ENCODE data around the gene FBXL2.
"Not testable (repeated sequence)": the region's sequence is repeated elsewhere in the genome, so short reads cannot be mapped to it uniquely, and the experiment has no call there.

The FBXL2 gene

GRCh38 chr3:33278163-33278562 lies 921 bp downstream of the FBXL2 start:
- no peaks in the 10 kb centered on the region for H3K36me3 Mint-ChIP-seq
- no peak overlapping the region for H3K27ac Mint-ChIP-seq
- peaks cover 30% of the 10 kb centered on the region for H3K27me3 Mint-ChIP-seq
- H3K4me1 Mint-ChIP-seq = peaks cover 10% of the 10 kb centered on the region
- H3K4me3 Mint-ChIP-seq = no peak overlapping the region
- H3K9me3 Mint-ChIP-seq = no peaks in the 10 kb centered on the region

- Mint-ChIP-seq H3K4me3 (no peak overlapping the region), H3K9me3 (peaks cover 28% of the 10 kb centered on the region), H3K4me1 (no peaks in the 10 kb centered on the region), H3K27me3 (peaks cover 29% of the 10 kb centered on the region), H3K27ac (no peak overlapping the region), H3K36me3 (peaks cover 5% of the 10 kb centered on the region)
These were observed 10.5 kb downstream of the FBXL2 start for GRCh38 chr3:33287672-33288282.

DNA sequence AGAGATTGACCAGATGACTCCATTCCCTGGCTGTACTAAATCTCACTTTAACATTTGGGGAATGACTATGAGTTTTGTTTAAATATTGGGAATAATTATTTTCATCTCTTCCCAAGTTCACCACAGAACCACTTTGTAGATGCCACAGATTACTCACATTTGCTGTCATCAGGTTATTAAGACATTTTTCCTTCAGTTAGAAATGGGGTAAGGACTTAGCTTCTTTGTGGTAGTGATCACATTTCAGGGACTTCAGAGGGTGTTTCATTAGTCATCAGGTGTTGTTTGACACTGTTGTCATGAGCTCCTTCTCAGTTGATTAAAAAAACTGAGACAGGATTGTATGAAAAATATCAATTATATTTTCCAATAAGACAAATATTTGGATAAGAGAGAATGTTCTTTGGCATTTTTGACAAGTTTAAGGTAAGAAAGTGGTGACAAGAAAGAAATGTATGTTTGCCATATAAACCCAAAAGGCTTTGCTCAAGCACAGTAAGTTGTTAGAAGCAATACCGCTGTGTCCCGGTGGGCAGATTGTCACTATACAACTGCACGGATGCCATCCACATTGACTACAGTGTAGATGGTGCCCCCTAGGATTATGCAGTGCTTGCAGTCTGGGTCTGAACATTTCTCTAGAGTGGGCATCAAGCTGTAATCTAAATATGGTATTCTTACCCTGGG lies 22.3 kb downstream of the FBXL2 start:
- no peak overlapping the region for H3K27ac Mint-ChIP-seq
- no peaks in the 10 kb centered on the region for H3K9me3 Mint-ChIP-seq
- no peaks in the 10 kb centered on the region for H3K4me1 Mint-ChIP-seq
- H3K36me3 Mint-ChIP-seq = no peaks in the 10 kb centered on the region
- H3K27me3 Mint-ChIP-seq = no peaks in the 10 kb centered on the region
- H3K4me3 Mint-ChIP-seq = no peak overlapping the region

DNA sequence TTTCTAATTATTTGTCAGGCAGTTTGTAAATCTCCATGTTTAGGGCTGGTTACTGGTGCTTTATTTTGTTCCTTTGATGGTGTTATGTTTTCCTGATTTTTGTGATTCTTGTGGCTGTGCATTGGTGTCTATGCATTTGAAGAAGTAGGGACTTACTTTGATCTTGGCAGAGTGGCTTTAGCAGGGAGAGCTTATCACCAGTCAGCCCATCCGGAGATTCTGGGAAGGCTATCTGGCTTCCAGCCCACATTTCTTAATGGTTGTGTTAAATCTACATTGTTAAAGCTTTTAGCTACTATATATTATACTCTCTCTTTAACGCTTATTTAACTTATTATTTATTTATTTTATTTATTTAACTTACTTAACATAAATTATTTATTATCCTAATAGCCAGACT lies 35.1 kb downstream of the FBXL2 start:
- Mint-ChIP-seq H3K36me3 (peaks cover 4% of the 10 kb centered on the region), H3K9me3 (peaks cover 15% of the 10 kb centered on the region), H3K27me3 (peaks cover 7% of the 10 kb centered on the region), H3K4me1 (no peaks in the 10 kb centered on the region), H3K4me3 (no peak overlapping the region), H3K27ac (no peak overlapping the region)

- Mint-ChIP-seq H3K4me1 (peaks cover 4% of the 10 kb centered on the region), H3K4me3 (no peak overlapping the region), H3K27ac (no peak overlapping the region), H3K27me3 (peaks cover 9% of the 10 kb centered on the region), H3K9me3 (peaks cover 13% of the 10 kb centered on the region), H3K36me3 (peaks cover 4% of the 10 kb centered on the region)
These were observed 36.1 kb downstream of the FBXL2 start for GRCh38 chr3:33313331-33313730.

DNA sequence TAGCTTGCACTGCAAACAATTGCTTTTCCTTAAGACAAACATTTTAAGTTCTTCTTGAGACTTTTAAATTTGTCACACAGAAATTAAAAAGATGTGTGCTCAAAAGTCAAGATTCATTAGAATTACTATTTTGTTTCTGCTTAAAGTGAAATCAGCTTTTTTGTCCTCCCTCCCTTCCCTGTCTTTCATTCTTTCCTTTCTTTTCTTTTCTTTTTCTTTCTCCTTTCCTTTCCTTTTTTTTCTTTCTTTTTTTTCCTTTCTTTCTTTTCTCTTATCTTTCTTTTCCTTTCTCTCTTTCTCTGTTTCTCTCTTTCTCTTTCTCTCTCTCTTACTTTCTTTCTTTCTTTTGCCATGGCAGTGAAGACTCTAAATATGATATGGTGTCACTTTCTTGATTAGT lies 37.8 kb downstream of the FBXL2 start:
- H3K36me3 Mint-ChIP-seq = peaks cover 4% of the 10 kb centered on the region
- no peaks in the 10 kb centered on the region for H3K9me3 Mint-ChIP-seq
- H3K4me3 Mint-ChIP-seq = no peak overlapping the region
- H3K4me1 Mint-ChIP-seq = peaks cover 5% of the 10 kb centered on the region
- peaks cover 13% of the 10 kb centered on the region for H3K27me3 Mint-ChIP-seq
- H3K27ac Mint-ChIP-seq = no peak overlapping the region

- H3K4me1 Mint-ChIP-seq = peaks cover 5% of the 10 kb centered on the region
- no peaks in the 10 kb centered on the region for H3K9me3 Mint-ChIP-seq
- peaks cover 13% of the 10 kb centered on the region for H3K27me3 Mint-ChIP-seq
- H3K36me3 Mint-ChIP-seq = peaks cover 4% of the 10 kb centered on the region
- H3K4me3 Mint-ChIP-seq = no peak overlapping the region
- H3K27ac Mint-ChIP-seq = peak overlapping the region; percentile 15
These were observed 38.6 kb downstream of the FBXL2 start for GRCh38 chr3:33315826-33316225.

- Mint-ChIP-seq H3K36me3 (no peaks in the 10 kb centered on the region), H3K4me1 (peaks cover 5% of the 10 kb centered on the region), H3K4me3 (no peak overlapping the region), H3K27me3 (peaks cover 17% of the 10 kb centered on the region), H3K27ac (no peak overlapping the region), H3K9me3 (no peaks in the 10 kb centered on the region)
These were observed 40.9 kb downstream of the FBXL2 start for GRCh38 chr3:33317963-33318709.

GRCh38 chr3:33318710-33319380 lies 41.6 kb downstream of the FBXL2 start:
- Mint-ChIP-seq H3K4me1 (peaks cover 5% of the 10 kb centered on the region), H3K4me3 (no peak overlapping the region), H3K9me3 (no peaks in the 10 kb centered on the region), H3K27me3 (peaks cover 17% of the 10 kb centered on the region), H3K27ac (no peak overlapping the region), H3K36me3 (no peaks in the 10 kb centered on the region)

DNA sequence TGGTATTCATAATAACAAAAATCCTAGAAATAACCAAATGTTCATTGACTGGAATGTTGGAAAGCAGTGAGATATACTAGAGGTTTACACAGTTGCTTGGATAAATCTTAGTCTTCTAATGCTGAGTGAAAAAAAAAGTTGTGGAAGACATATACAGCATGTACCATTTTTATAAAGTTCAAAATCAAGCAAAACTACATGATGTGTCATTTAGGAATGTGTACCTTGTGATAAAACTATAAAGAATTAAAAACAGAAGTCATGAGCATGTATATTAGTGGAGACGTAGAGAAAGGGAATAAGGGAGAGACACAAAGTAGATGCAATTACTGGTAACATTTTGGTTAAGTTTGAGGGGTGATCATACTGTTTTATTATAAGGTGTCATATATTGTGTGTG lies 45.2 kb downstream of the FBXL2 start:
- H3K9me3 Mint-ChIP-seq = no peaks in the 10 kb centered on the region
- H3K27me3 Mint-ChIP-seq = peaks cover 17% of the 10 kb centered on the region
- no peak overlapping the region for H3K27ac Mint-ChIP-seq
- H3K4me3 Mint-ChIP-seq = no peak overlapping the region
- no peaks in the 10 kb centered on the region for H3K36me3 Mint-ChIP-seq
- H3K4me1 Mint-ChIP-seq = peaks cover 5% of the 10 kb centered on the region

DNA sequence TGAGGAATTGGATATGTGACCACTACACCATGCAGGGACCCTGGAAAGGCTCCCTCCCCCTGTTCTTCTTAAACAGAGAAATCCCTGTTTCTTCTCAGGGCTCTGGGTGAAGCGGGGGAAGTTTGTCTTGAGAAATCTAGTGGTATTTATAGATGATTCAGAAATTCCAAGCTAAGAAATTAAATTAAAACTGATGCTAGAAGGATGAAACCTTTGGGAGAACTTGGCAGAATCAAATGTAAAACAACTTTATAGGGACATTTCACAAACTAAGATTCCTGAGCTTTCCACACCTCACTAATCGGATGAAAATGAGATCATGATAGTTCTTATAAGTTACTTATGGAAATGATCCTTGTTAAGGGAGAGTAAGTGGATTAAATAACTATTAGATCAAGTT lies 54.2 kb downstream of the FBXL2 start:
- Mint-ChIP-seq H3K27ac (no peak overlapping the region), H3K36me3 (no peaks in the 10 kb centered on the region), H3K27me3 (peaks cover 15% of the 10 kb centered on the region), H3K4me1 (no peaks in the 10 kb centered on the region), H3K4me3 (no peak overlapping the region), H3K9me3 (peaks cover 18% of the 10 kb centered on the region)

DNA sequence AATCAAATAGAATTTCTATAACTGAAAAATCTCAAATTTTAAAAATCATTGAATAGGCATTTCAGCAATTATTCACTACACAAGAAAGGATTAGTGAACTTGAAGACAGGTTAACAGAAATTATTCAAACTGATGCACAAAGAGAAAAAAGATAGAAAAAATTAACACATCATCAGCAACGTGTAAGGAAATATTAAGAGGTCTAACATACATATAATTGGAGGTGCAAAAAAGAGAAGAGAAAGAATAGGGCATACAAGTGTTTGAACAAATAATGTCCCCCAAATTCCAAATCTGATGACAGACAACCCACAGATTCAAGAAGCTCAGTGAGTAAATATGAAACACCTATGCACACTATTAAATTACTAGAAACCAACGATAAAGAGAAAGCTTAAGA lies 57.1 kb downstream of the FBXL2 start:
- no peaks in the 10 kb centered on the region for H3K36me3 Mint-ChIP-seq
- no peaks in the 10 kb centered on the region for H3K4me1 Mint-ChIP-seq
- peaks cover 18% of the 10 kb centered on the region for H3K9me3 Mint-ChIP-seq
- H3K27ac Mint-ChIP-seq = no peak overlapping the region
- H3K27me3 Mint-ChIP-seq = peaks cover 9% of the 10 kb centered on the region
- no peak overlapping the region for H3K4me3 Mint-ChIP-seq

DNA sequence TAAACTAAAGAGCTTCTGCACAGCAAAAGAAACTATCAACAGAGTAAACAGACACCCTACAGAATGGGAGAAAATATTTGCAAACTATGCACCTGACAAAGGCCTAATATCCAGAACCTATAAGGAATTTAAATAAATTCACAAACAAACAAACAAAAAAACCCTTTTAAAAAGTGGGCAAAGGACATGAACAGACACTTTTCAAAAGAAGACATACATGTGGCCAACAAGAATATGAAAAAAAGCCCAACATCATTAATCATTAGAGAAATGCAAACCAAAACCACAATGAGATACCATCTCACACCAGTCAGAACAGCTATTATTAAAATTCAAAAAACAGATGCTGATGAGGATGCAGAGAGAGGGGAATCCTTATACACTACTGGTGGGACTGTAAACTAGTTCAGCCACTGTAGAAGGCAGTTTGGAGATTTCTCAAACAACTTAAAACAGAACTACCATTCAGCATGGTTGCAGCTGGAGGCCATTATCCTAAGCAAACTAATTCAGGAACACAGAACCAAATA lies 61.8 kb downstream of the FBXL2 start:
- H3K9me3 Mint-ChIP-seq, H3K27ac Mint-ChIP-seq, H3K4me1 Mint-ChIP-seq, H3K36me3 Mint-ChIP-seq, H3K27me3 Mint-ChIP-seq, H3K4me3 Mint-ChIP-seq: not testable (repeated sequence)

- H3K27ac Mint-ChIP-seq = peak overlapping the region; percentile 5
- H3K4me3 Mint-ChIP-seq = no peak overlapping the region
- no peaks in the 10 kb centered on the region for H3K9me3 Mint-ChIP-seq
- H3K4me1 Mint-ChIP-seq = no peaks in the 10 kb centered on the region
- H3K27me3 Mint-ChIP-seq = peaks cover 1% of the 10 kb centered on the region
- H3K36me3 Mint-ChIP-seq = no peaks in the 10 kb centered on the region
These were observed 62.5 kb downstream of the FBXL2 start for GRCh38 chr3:33339758-33340157.

DNA sequence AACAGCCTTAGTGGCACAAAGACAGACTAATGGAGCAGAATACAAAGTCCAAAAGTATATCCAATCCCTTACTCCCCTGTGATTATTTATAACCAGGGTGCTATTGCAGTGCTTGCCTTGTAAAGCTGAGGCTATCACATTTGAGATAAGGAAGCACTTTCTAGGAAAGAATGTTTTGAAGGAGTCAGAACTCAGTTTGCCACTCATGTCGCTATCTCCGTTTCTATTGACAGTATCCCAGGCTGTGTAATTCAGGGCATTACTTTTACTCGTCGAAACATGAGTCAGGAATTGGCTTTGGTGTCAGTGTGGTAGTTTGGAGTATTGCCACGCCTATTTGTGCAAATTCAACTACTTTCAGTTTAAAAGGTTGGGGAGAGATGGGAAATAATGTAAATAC lies 78.4 kb downstream of the FBXL2 start:
- Mint-ChIP-seq H3K4me3 (no peak overlapping the region), H3K4me1 (no peaks in the 10 kb centered on the region), H3K9me3 (no peaks in the 10 kb centered on the region), H3K27me3 (peaks cover 3% of the 10 kb centered on the region), H3K36me3 (no peaks in the 10 kb centered on the region), H3K27ac (no peak overlapping the region)
